CD4-positive, alpha-beta T cell (primary cell): Measurements from ENCODE around the gene ABCD3. TPM values are rescaled to one million over a fixed set of nuclear protein-coding genes. Genes with fewer than 3 reads are reported as not detected.

ENCODE experiments used
- ATAC-seq: fragments of 200-7000 bp; cut with Tn5 transposase; one replicate; pipeline ENCODE4 v1.10.0; 2022; ENCODE audit warnings: mild to moderate bottlenecking; ENCODE audit not compliant: poor library complexity
- CTCF ChIA-PET: fragments of 350-600 bp; sonication (Branson Sonifier 250); formaldehyde crosslinking; loops from one replicate; lab custom pipeline; 2021; ENCODE audit warnings: antibody characterized with exemption, inconsistent platforms; lab: Charles Lee
- POLR2A ChIA-PET: fragments of 350-600 bp; sonication (Branson Sonifier 250); formaldehyde crosslinking; loops from one replicate; lab custom pipeline; 2021; ENCODE audit warnings: antibody characterized with exemption, inconsistent platforms; lab: Charles Lee
- DNase-seq, 14 experiments: peaks; one replicate each; pipeline ENCODE4 v3.0.0-alpha.2; 2013 to 2020; ENCODE audit warnings: mixed read lengths in 2 of 14
- H3K27ac ChIP-seq, 2 donors: one replicate each; pipeline versions ENCODE4 v1.5.1 to v1.7.0; 2013; ENCODE audit warnings: low read length in 2 of 2, low read depth in 1 of 2, mild to moderate bottlenecking in 1 of 2
- H3K27me3 ChIP-seq, 2 experiments: 1 replicate in 1 of 2; 2 replicates in 1 of 2; pipeline versions ENCODE4 v1.6.1 to v1.7.0; 2013; ENCODE audit warnings: low read length in 2 of 2, control low read depth in 1 of 2, mild to moderate bottlenecking in 1 of 2, moderate library complexity in 1 of 2; ENCODE audit not compliant: insufficient read depth in 2 of 2, control insufficient read depth in 1 of 2
- H3K36me3 ChIP-seq: one replicate; pipeline ENCODE4 v1.6.1; 2013; ENCODE audit warnings: low read length, control low read depth; ENCODE audit not compliant: insufficient read depth
- H3K4me1 ChIP-seq: one replicate; pipeline ENCODE4 v1.6.1; 2013; ENCODE audit warnings: low read length, control low read depth; ENCODE audit not compliant: insufficient read depth
- H3K4me3 ChIP-seq: one replicate; pipeline ENCODE4 v1.5.1; 2013; ENCODE audit warnings: mild to moderate bottlenecking, low read length, moderate library complexity
- H3K9me3 ChIP-seq, 2 experiments: 1 replicate in 1 of 2; 2 replicates in 1 of 2; pipeline versions ENCODE4 v1.6.1 to v1.7.0; 2013; ENCODE audit warnings: low read length in 2 of 2, mild to moderate bottlenecking in 2 of 2, control low read depth in 1 of 2, moderate library complexity in 1 of 2; ENCODE audit not compliant: control insufficient read depth in 1 of 2, insufficient read depth in 1 of 2
- H3K27ac Mint-ChIP-seq: one replicate; pipeline ENCODE4 v1.8.0; 2020; ENCODE audit warnings: mixed read lengths
- H3K27me3 Mint-ChIP-seq: one replicate; pipeline ENCODE4 v1.8.0; 2021; ENCODE audit warnings: mixed read lengths
- H3K36me3 Mint-ChIP-seq: one replicate; pipeline ENCODE4 v1.8.0; 2021; ENCODE audit warnings: low read depth, mixed read lengths
- H3K4me1 Mint-ChIP-seq: one replicate; pipeline ENCODE4 v1.8.0; 2021; ENCODE audit warnings: low read depth, mixed read lengths
- H3K4me3 Mint-ChIP-seq: one replicate; pipeline ENCODE4 v1.8.0; 2020; ENCODE audit warnings: mild to moderate bottlenecking, mixed read lengths
- H3K9me3 Mint-ChIP-seq: one replicate; pipeline ENCODE4 v1.8.0; 2020; ENCODE audit warnings: mixed read lengths
- intact Hi-C, 2 experiments: fragments of 100-400 bp; cut with DNase I in 1 of 2; cut with micrococcal nuclease in 1 of 2; formaldehyde crosslinking; loops; one replicate each; pipeline versions ENCODE4 v1.15.1 to v1.9.0; 2023 to 2025; cut with DNase I, micrococcal nuclease
- total RNA-seq, 174 experiments: library from RNA in 2 of 174; stranded (reverse) in 2 of 174; gene quantifications; one replicate each; pipeline ENCODE4 v1.2.3 and lab custom pipeline; 2021 to 2026
- TF ChIP-seq, protein P1 (sequence below): fragments of 200-600 bp; IDR thresholded peaks from one replicate; pipeline ENCODE4 v1.8.0; 2022; ENCODE audit warnings: antibody characterized with exemption, mild to moderate bottlenecking

ABCD3 gene
- total RNA-seq, 2 experiments from 2014 or later: 13.0 to 13.5 TPM

GRCh38 chr1:94411237-94411636 lies 7.0 kb upstream of the ABCD3 start:
- ChIA-PET CTCF (no interaction called here), POLR2A (no interaction called here)
- Histone ChIP-seq H3K4me3 (no peak overlapping the region), H3K27me3 (peaks cover 0 to 15% of the 10 kb centered on the region in 2 experiments), H3K36me3 (no peaks in the 10 kb centered on the region), H3K9me3 (no peaks in the 10 kb centered on the region), H3K27ac (no peak overlapping the region), H3K4me1 (no peaks in the 10 kb centered on the region)
- no peaks in the 10 kb centered on the region for H3K36me3 Mint-ChIP-seq
- peaks cover 25% of the 10 kb centered on the region for H3K27me3 Mint-ChIP-seq
- H3K4me3 Mint-ChIP-seq: no peak overlapping the region
- intact Hi-C loops: loop anchor here in 1 of 2 experiments (10.0 kb wide), 3 partner anchors 966 to 1446 kb away; partner anchors contain the start of genes DIPK1A, DR1 and FNBP1L
- no peak overlapping the region for H3K27ac Mint-ChIP-seq
- no peaks in the 10 kb centered on the region for H3K4me1 Mint-ChIP-seq
- TF ChIP-seq, protein P1, sequence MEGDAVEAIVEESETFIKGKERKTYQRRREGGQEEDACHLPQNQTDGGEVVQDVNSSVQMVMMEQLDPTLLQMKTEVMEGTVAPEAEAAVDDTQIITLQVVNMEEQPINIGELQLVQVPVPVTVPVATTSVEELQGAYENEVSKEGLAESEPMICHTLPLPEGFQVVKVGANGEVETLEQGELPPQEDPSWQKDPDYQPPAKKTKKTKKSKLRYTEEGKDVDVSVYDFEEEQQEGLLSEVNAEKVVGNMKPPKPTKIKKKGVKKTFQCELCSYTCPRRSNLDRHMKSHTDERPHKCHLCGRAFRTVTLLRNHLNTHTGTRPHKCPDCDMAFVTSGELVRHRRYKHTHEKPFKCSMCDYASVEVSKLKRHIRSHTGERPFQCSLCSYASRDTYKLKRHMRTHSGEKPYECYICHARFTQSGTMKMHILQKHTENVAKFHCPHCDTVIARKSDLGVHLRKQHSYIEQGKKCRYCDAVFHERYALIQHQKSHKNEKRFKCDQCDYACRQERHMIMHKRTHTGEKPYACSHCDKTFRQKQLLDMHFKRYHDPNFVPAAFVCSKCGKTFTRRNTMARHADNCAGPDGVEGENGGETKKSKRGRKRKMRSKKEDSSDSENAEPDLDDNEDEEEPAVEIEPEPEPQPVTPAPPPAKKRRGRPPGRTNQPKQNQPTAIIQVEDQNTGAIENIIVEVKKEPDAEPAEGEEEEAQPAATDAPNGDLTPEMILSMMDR: no peak
- ATAC-seq (no peak), DNase-seq (peak in 2 of 14 experiments; percentile 13 to 22)
- H3K9me3 Mint-ChIP-seq: no peaks in the 10 kb centered on the region

DNA sequence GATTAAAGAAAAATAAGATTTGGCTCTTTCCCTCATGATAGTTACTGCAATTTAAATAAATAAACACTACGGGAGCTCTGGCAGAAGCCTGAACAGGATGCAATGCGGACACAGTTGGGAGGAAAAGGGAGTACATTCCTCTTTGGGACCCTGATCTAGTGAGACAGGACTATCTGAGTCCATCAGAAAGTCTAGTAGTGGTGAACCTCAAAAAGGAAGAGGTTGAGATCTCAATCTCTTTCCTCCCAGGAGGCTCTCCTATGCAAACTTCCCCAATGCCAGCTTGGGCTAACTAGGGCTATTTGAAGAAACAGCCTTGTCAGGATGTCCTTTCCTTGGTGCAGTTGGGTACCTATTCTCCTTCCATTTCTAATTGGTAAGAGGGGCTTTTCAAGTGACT lies 4.9 kb upstream of the ABCD3 start:
- peaks cover 16% of the 10 kb centered on the region for H3K27me3 Mint-ChIP-seq
- Histone ChIP-seq H3K27me3 (peaks cover 0 to 5% of the 10 kb centered on the region in 2 experiments), H3K36me3 (no peaks in the 10 kb centered on the region), H3K27ac (no peak overlapping the region), H3K4me1 (peaks cover 7% of the 10 kb centered on the region), H3K4me3 (no peak overlapping the region), H3K9me3 (no peaks in the 10 kb centered on the region)
- no peak for DNase-seq
- no peak for ATAC-seq
- H3K4me3 Mint-ChIP-seq: no peak overlapping the region
- no peaks in the 10 kb centered on the region for H3K36me3 Mint-ChIP-seq
- no peaks in the 10 kb centered on the region for H3K4me1 Mint-ChIP-seq
- H3K27ac Mint-ChIP-seq: no peak overlapping the region
- no peaks in the 10 kb centered on the region for H3K9me3 Mint-ChIP-seq
- intact Hi-C loops: loop anchor here in 1 of 2 experiments (10.0 kb wide), 3 partner anchors 969 to 1449 kb away; partner anchors contain the start of genes DIPK1A, DR1 and FNBP1L
- ChIA-PET POLR2A (no interaction called here), CTCF (no interaction called here)
- TF ChIP-seq, protein P1: no peak

DNA sequence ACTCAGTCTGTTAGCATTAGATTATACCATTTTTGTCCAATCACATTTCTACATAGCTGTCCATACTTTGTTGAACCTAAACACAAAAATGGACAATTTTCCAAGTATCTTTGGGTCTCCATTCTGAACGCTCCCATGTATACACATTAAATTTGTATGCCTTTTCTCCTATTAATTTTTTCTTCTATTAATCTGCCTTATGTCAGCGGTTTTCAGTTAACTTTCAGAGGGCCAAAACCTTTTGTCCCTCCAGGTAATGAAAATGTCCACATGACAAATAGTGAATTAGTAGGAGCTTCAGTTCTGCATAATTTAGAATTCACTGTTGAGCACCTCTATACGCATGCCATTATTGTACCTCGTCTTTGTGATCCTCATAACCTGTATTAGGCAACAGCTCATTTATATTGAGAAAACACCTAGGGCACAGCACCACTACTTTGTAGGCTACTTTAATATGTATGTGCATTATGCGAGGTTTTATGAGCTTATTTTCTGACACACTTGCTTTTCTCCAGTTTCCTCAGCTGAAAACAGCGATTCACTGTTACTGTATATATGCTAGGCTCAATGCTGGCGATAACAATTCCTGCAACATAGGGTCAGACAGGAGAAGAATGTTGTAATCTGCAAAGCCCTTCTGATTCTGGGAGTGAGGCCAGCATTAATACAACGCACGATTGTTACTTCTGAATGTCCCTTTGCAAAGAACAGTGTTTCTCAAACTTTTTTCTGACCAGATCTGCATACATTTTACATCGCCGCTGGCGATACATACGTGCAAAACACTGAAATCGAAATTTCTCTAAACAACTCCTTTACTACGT lies 1.1 kb upstream of the ABCD3 start:
- Histone ChIP-seq H3K4me3 (peak overlapping the region; percentile 82), H3K4me1 (peaks cover 14% of the 10 kb centered on the region), H3K9me3 (no peaks in the 10 kb centered on the region), H3K27ac (peak overlapping the region; percentile 61 to 77), H3K36me3 (no peaks in the 10 kb centered on the region), H3K27me3 (no peaks in the 10 kb centered on the region)
- Mint-ChIP-seq H3K4me1 (peaks cover 31% of the 10 kb centered on the region), H3K9me3 (no peaks in the 10 kb centered on the region), H3K4me3 (no peak overlapping the region), H3K27me3 (no peaks in the 10 kb centered on the region), H3K36me3 (no peaks in the 10 kb centered on the region), H3K27ac (no peak overlapping the region)
- ChIA-PET POLR2A (interaction anchor here (0.6 to 1.8 kb wide), 11 partner anchors 10 to 817 kb away, joined by 3 to 10 read pairs (median 4); partner anchors contain the start of genes ALG14, DNTTIP2 and RWDD3), CTCF (interaction anchor here (0.7 to 1.1 kb wide), 2 partner anchors 438 to 817 kb away, joined by 4 read pairs; partner anchors contain the start of gene RWDD3)
- intact Hi-C loops: loop anchor here (5.0 to 10.0 kb wide), 7 partner anchors 510 to 1452 kb away; partner anchors contain the start of genes ALG14 (in 1 of the 2), DIPK1A (in 1 of the 2), DR1 (in 1 of the 2) and FNBP1L (in 1 of the 2)
- DNase-seq (no peak), ATAC-seq (no peak)
- TF ChIP-seq, protein P1: no peak
